Raji (cell line): ENCODE data around the gene C19orf25.

Source experiments
- POLR2A ChIP-seq: IDR thresholded peaks from 2 replicates; pipeline ENCODE4 v1.6.1; 2011; ENCODE audit warnings: low read depth, low read length, control low read depth; ENCODE audit not compliant: insufficient read depth

C19orf25 gene

DNA sequence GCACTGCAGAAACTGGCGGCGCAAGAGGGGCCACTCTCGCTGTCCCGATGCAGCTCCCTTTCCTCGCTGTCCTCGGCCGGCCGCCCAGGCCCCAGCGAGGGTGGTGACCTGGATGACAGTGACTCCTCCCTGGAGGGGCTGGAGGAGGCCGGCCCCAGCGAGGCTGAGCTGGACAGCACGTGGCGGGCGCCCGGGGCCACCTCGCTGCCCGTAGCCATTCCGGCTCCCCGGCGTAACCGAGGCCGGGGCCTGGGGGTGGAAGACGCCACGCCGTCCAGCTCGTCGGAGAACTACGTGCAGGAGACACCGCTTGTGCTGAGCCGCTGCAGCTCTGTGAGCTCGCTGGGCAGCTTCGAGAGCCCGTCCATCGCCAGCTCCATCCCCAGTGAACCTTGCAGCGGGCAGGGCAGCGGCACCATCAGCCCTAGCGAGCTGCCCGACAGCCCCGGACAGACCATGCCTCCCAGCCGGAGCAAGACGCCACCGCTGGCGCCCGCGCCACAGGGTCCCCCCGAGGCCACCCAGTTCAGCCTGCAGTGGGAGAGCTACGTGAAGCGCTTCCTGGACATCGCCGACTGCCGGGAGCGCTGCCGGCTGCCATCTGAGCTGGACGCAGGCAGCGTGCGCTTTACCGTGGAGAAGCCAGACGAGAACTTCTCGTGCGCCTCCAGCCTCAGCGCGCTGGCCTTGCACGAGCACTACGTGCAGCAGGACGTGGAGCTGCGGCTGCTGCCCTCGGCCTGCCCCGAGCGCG lies 12.4 kb downstream of the C19orf25 start:
- TF ChIP-seq POLR2A, result no peak

DNA sequence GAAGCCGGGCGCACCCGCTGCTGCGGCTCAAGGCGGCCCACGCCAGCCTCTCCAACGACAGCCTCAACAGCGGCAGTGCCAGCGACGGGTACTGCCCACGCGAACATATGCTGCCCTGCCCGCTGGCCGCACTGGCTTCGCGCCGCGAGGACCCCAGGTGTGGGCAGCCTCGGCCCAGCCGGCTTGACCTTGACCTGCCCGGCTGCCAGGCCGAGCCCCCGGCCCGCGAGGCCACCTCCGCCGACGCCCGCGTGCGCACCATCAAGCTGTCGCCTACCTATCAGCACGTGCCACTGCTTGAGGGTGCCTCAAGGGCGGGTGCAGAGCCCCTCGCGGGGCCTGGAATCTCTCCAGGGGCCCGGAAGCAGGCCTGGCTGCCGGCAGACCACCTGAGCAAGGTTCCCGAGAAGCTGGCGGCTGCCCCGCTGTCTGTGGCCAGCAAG lies 13.0 kb downstream of the C19orf25 start:
- TF ChIP-seq POLR2A, result no peak

DNA sequence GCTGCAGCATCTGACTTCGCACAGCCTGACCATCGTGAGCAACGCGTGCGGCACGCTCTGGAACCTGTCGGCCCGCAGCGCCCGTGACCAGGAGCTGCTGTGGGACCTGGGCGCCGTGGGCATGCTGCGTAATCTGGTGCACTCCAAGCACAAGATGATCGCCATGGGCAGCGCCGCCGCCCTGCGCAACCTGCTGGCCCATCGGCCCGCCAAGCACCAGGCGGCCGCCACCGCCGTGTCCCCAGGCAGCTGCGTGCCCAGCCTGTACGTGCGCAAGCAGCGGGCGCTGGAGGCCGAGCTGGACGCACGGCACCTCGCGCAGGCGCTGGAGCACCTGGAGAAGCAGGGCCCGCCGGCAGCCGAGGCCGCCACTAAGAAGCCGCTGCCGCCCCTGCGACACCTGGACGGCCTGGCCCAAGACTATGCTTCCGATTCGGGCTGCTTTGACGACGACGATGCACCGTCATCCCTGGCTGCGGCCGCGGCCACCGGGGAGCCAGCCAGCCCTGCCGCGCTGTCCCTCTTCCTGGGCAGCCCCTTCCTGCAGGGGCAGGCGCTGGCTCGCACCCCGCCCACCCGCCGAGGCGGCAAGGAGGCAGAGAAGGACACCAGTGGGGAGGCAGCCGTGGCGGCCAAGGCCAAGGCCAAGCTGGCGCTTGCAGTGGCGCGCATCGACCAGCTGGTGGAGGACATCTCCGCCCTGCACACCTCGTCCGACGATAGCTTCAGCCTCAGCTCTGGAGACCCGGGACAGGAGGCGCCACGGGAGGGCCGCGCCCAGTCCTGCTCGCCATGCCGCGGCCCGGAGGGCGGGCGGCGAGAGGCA lies 13.6 kb downstream of the C19orf25 start:
- TF ChIP-seq POLR2A, result no peak

DNA sequence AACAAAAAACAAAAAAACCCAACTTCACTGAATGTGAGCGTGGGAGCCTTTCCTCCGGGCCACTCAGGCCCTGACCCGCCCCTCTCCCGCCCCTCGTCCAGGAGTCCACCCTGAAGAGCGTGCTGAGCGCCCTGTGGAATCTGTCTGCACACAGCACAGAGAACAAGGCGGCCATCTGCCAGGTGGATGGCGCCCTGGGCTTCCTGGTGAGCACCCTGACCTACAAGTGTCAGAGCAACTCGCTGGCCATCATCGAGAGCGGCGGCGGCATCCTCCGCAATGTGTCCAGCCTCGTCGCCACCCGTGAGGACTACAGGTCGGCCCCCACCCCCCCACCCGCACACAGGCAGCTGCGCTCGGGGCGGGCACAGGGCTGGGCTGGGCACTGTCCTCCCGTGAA lies 17.2 kb downstream of the C19orf25 start:
- TF ChIP-seq POLR2A, result no peak

DNA sequence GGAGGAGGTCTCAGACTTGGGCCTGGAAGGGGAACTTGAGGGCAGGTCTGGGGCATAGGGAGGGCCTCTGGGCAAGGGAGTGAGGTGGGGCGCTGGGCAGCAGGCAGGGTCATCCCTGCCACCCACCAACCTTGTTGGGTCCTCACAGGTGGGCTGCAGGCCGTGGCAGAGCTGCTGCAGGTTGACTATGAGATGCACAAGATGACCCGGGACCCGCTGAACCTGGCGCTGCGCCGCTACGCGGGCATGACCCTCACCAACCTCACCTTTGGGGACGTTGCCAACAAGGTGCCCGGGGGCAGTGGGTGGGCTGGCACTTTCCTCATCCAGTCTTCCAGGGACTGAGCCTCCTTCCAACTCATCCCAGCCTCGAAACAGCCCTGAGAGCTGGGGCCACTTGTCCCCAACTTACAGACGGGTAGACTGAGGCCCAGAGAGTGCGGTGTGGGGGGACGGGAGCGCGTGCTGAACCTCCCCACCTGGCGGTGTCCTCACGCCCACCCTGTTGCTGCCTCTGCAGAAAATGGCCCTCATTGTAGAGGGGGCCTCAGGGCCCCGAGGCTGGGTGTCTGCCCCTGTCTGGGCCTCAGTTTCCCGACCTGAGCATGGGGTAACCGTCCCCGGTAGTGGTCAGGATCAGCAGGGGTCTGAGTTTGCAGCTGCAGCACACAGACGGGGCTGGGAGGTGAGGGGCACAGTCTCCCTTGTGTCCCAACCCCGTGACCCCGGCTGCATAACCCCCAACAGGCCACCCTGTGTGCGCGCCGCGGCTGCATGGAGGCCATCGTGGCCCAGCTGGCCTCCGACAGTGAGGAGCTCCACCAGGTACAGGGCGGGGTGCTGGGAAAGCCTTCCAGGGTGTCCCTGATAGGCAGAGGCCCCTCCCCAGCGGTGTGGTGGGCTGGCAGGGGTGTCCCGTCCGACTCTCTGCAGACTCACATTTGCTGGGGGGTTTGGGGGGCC lies 18.7 kb downstream of the C19orf25 start:
- no peak for TF ChIP-seq POLR2A

DNA sequence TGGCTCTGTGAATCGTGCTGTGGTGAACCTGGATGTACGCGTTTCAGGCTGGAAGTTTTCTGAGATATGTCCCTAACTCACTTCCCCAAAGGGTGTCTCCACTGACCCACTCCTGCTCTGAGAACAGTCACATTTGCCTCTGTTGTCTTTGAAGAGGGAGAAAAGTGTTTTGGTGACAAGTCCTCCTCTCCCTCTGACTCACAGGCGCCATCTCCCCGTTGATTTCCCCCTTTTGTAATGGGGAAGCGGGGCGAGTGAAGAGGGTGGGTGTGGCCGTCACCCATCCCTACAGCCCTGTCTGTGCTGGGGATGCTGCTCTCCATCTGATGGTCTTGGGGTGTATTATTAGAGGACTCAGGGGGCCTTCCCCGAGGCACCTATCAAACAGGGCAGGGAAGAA lies 19.5 kb downstream of the C19orf25 start:
- TF ChIP-seq POLR2A, result no peak

DNA sequence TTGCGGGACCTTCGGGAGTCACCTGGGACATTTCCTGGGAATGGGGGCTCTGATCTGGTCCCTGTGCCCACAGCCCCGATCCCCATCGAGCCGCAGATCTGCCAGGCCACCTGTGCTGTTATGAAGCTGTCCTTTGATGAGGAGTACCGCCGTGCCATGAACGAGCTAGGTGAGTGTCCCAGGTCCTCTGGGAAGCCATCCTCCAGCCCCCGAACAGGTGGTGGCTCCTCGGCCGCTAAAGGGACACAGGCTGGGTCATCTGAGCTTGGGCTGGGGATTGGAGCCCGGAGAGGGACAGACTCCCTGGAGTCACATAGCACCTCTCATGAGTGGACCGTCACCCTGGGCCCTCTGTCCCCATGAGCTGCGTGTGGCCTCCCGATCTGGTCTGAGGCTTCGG lies 21.1 kb downstream of the C19orf25 start:
- no peak for TF ChIP-seq POLR2A

DNA sequence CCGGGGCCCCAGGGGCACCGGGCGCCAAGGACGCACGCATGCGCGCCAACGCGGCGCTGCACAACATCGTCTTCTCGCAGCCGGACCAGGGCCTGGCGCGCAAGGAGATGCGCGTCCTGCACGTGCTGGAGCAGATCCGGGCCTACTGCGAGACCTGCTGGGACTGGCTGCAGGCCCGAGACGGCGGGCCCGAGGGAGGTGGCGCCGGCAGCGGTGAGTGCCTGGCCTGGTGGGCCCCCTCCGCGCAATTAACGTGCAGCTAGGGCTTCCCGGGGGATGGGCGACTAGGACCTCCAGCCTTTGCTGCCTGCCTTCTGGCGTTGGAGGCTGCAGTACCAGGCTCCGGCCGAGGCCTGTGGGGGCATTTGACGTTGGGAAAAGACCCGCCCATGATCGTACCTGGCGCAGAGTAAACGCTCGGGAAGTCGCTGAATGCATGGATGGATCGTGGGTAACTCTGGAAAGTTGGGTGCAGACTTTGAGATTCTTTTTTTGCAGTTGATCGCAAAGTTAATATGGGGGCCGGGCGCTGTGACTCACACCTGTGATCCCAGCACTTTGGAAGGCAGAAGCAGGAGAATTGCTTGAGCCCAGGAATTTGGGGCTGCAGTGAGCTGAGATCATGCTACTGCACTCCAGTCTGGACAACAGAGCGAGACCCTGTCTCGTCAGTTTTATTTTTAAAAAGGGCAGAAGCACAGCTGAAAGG lies 21.8 kb downstream of the C19orf25 start:
- no peak for TF ChIP-seq POLR2A

DNA sequence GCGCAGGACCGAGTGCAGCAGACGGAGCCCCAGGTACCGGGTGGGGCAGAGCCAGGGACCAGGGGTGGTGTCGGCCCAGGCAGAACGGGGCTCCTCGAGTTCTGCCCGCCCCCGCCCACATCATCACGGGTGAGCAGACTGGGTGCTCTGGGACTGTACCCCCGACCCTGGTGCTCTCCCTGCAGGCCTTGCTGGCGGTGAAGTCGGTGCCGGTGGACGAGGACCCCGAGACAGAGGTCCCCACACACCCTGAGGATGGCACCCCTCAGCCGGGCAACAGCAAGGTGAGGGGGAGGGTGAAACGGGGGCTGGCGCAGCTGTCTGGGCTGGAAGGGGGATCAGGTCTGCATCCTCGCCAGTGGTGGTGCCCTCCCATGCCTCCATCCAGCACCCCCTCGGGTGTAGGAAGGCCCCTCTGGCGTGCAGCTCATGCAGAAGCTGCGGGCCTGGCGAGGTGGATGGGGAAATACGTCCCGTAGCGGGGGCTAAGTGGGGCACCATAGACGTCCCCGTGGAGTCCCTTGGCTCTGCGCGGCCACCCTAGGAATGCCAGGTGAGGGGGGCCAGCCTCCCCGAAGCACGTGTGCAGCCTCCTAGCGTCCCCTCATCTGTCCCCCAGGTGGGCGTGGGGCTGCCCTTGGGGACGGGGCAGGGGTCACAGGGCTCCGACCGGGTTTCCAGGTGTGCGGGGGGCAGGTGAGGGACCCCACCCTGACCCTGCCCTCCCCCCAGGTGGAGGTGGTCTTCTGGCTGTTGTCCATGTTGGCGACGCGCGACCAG lies 22.7 kb downstream of the C19orf25 start:
- no peak for TF ChIP-seq POLR2A

DNA sequence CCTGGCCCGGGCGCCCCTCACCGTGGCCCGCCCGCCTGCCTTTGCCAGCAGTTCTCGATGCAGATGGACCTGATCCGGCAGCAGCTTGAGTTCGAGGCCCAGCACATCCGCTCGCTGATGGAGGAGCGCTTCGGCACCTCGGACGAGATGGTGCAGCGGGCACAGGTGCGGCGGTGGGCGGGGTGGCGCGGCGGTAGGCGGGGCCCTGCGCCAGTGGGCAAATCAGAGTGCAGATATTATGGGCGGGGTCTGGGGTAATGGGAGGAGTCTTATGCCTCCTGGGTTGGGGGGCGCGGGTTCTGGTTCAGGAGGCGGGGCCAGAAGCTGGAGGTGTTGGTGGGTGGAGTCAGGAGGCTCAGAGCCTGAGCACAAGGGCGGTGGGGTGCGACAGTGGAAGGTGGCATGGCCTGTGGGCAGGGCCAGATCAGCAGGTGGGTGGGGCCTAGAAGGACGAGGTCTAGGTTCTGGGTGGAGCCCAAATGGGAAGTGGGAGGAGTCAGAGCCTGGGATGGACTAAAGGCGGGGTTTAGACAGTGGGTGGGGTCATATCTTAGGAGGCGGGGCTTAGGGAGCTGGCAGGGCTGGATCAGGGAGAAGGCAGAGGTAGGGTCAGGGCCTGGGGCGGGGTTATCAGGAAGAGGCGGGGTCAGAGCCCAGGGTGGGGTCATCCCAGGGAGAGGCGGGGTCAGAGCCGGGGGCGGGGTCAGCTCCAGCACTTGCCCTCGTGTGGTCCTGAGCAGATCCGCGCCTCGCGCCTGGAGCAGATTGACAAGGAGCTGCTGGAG lies 23.5 kb downstream of the C19orf25 start:
- TF ChIP-seq POLR2A, result no peak

DNA sequence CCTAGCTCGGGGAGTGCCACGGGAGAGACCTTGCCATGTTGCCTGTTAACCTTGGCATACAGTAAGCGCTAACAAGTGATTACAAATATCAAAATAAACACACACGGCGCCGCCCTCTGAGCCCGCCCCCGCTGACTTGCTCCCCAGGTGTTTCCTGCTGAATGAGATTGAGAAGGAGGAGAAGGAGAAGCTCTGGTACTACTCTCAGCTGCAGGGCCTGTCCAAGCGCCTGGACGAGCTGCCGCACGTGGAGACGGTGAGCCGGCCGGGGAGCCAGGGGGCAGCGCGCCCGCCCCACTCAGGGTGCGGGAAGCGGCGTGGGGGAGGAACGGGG lies 24.0 kb downstream of the C19orf25 start:
- no peak for TF ChIP-seq POLR2A

DNA sequence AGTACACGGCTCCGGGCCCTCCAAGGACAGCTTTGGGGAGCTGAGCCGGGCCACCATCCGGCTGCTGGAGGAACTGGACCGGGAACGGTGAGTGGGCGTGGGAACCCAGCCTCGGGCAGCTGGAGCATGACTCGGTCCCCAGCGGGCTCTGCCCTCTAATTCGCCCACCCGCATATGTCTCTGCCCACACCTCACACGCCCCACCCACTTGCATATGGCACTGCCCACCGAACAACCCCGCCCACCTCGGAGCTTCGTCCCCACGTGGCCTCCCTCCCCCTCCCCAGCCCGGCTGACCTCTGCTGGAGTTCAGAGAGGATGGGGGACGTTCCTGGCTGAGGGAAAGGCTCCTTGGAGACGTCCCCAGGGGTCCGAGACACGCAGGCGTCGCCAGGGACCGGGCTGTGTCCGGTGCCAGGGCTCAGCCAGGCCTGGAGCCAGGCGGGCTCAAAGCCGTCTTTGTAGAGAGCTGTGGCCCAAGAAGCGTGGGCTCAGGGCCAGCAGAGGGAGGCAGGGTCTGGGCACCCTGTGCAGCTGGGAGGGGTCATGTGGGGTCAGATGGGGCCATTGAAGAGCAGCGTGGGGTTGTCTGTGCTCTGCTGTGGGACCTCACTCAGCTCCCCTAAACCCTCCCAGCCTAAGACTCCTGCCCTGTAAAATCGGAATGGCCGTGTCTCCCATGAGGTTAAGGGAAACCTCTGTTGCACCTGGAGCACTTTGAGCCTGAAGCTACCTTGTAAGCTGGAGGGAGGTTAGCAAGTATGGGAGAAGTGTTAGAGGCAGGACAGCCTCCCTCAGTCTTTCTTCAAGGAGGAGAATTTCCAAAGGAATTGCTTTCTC lies 25.3 kb downstream of the C19orf25 start:
- TF ChIP-seq POLR2A, result no peak

DNA sequence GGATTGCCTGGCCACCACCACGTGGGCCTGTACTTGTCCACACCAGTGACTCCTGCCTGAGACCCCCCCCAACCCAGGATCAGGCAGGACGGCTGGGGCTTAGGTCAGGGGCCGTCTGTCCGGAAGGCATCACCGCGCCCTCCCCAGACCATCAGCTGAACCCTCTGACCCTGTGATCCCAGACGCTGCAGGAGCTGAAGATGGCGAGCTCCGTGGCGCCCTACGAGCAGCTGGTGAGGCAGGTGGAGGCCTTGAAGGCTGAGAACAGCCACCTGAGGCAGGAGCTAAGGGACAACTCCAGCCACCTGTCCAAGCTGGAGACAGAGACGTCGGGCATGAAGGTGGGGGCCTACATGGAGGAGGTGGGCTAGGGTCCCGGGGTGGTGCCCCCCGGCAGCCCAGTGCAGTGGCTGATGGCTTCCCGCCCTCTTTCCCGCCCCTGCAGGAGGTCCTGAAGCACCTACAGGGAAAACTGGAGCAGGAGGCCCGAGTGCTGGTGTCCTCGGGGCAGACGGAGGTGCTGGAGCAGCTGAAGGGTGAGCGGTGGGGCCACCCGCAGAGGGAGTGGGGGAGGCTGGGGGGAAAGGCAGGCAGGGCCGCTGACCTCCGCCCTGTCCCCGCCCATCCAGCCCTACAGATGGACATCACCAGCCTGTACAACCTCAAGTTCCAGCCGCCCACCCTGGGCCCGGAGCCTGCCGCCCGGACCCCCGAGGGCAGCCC lies 26.1 kb downstream of the C19orf25 start:
- TF ChIP-seq POLR2A, result no peak
